ENCODE data around the gene PPP2R5C.

PPP2R5C gene

GRCh38 chr14:101814934-101815333, 53.4 kb downstream of the PPP2R5C start:
- no peak for DNase-seq (ENCODE audit: low read depth)

GRCh38 chr14:101815994-101816393, 54.5 kb downstream of the PPP2R5C start:
- DNase-seq (ENCODE audit: low read depth): no peak

- DNase-seq (ENCODE audit: low read depth): no peak
These were observed 56.0 kb downstream of the PPP2R5C start for GRCh38 chr14:101817501-101818001.

- DNase-seq (ENCODE audit: low read depth): no peak
These were observed 57.9 kb downstream of the PPP2R5C start for GRCh38 chr14:101819251-101819990.

- DNase-seq (ENCODE audit: low read depth): no peak
These were observed 58.8 kb downstream of the PPP2R5C start for GRCh38 chr14:101820283-101820798.

- DNase-seq (ENCODE audit: low read depth): no peak
These were observed 60.0 kb downstream of the PPP2R5C start for GRCh38 chr14:101821528-101821927.

GRCh38 chr14:101823066-101823465, 61.6 kb downstream of the PPP2R5C start:
- no peak for DNase-seq (ENCODE audit: low read depth)

- DNase-seq (ENCODE audit: low read depth): no peak
These were observed 62.1 kb downstream of the PPP2R5C start for GRCh38 chr14:101823511-101824120.

GRCh38 chr14:101824339-101824727, 62.8 kb downstream of the PPP2R5C start:
- no peak for DNase-seq (ENCODE audit: low read depth)

- DNase-seq (ENCODE audit: low read depth): no peak
These were observed 64.3 kb downstream of the PPP2R5C start for GRCh38 chr14:101825797-101826196.

- no peak for DNase-seq (ENCODE audit: low read depth)
These were observed 64.8 kb downstream of the PPP2R5C start for GRCh38 chr14:101826351-101826750.

GRCh38 chr14:101827286-101827685, 65.8 kb downstream of the PPP2R5C start:
- DNase-seq (ENCODE audit: low read depth): no peak

- peak; percentile 48 for DNase-seq (ENCODE audit: low read depth)
These were observed 66.5 kb downstream of the PPP2R5C start for GRCh38 chr14:101828046-101828445.

GRCh38 chr14:101830271-101830670, 68.8 kb downstream of the PPP2R5C start:
- no peak for DNase-seq (ENCODE audit: low read depth)

- DNase-seq (ENCODE audit: low read depth): no peak
These were observed 71.5 kb downstream of the PPP2R5C start for GRCh38 chr14:101833045-101833444.

GRCh38 chr14:101834397-101834796, 72.9 kb downstream of the PPP2R5C start:
- no peak for DNase-seq (ENCODE audit: low read depth)

- DNase-seq (ENCODE audit: low read depth): no peak
These were observed 73.5 kb downstream of the PPP2R5C start for GRCh38 chr14:101834800-101835547.

GRCh38 chr14:101835566-101835965, 74.1 kb downstream of the PPP2R5C start:
- no peak for DNase-seq (ENCODE audit: low read depth)

GRCh38 chr14:101836135-101836534, 74.6 kb downstream of the PPP2R5C start:
- peak; percentile 36 for DNase-seq (ENCODE audit: low read depth)

GRCh38 chr14:101838476-101838875, 77.0 kb downstream of the PPP2R5C start:
- no peak for DNase-seq (ENCODE audit: low read depth)

GRCh38 chr14:101839236-101839635, 77.7 kb downstream of the PPP2R5C start:
- no peak for DNase-seq (ENCODE audit: low read depth)

- DNase-seq (ENCODE audit: low read depth): no peak
These were observed 78.2 kb downstream of the PPP2R5C start for GRCh38 chr14:101839661-101840060.
